ENCODE measurements around the gene XRCC1.
A peak's percentile ranks its signal among the peaks of the same experiment; 100 is the strongest.

The XRCC1 gene

GRCh38 chr19:43538922-43539321, 36.4 kb downstream of the XRCC1 start:
- no peak for DNase-seq
- peaks cover 57% of the 10 kb centered on the region for H3K36me3 Mint-ChIP-seq
- no peaks in the 10 kb centered on the region for H3K27me3 Mint-ChIP-seq
- CTCF ChIA-PET = interaction anchor here (1.6 to 2.2 kb wide), 2 partner anchors 19 to 56 kb away, joined by 4 to 10 read pairs; no protein-coding TSS in a partner anchor
- no peak overlapping the region for H3K4me3 Mint-ChIP-seq
- peaks cover 10% of the 10 kb centered on the region for H3K9me3 Mint-ChIP-seq
- H3K4me1 Mint-ChIP-seq = peaks cover 7% of the 10 kb centered on the region
- H3K27ac Mint-ChIP-seq = no peak overlapping the region

- no peaks in the 10 kb centered on the region for H3K27me3 Mint-ChIP-seq
- peaks cover 25% of the 10 kb centered on the region for H3K4me1 Mint-ChIP-seq
- peak overlapping the region; percentile 19 for H3K27ac Mint-ChIP-seq
- DNase-seq = peak; percentile 46
- peak overlapping the region; percentile 39 for H3K4me3 Mint-ChIP-seq
- CTCF ChIA-PET = interaction anchor here (0.9 to 4.1 kb wide), 8 partner anchors 10 to 133 kb away, joined by 3 to 29 read pairs (median 4); partner anchors contain the start of genes IRGQ and ZNF576
- peaks cover 10% of the 10 kb centered on the region for H3K9me3 Mint-ChIP-seq
- H3K36me3 Mint-ChIP-seq = peaks cover 33% of the 10 kb centered on the region
Observed at GRCh38 chr19:43534816-43535761, 40.2 kb downstream of the XRCC1 start.

- Mint-ChIP-seq H3K36me3 (peaks cover 26% of the 10 kb centered on the region), H3K4me1 (peaks cover 25% of the 10 kb centered on the region), H3K27ac (peak overlapping the region; percentile 98), H3K27me3 (no peaks in the 10 kb centered on the region), H3K9me3 (peaks cover 9% of the 10 kb centered on the region), H3K4me3 (peak overlapping the region; percentile 93)
- no peak for DNase-seq
- CTCF ChIA-PET = interaction anchor here (1.0 to 4.1 kb wide), 6 partner anchors 15 to 134 kb away, joined by 3 to 29 read pairs (median 4); partner anchors contain the start of genes IRGQ and ZNF576
Observed at GRCh38 chr19:43534305-43534815, 41.0 kb downstream of the XRCC1 start.

GRCh38 chr19:43533546-43534304, 41.6 kb downstream of the XRCC1 start:
- peaks cover 25% of the 10 kb centered on the region for H3K4me1 Mint-ChIP-seq
- no peaks in the 10 kb centered on the region for H3K27me3 Mint-ChIP-seq
- DNase-seq = peak; percentile 96
- CTCF ChIA-PET = interaction anchor here (1.0 to 4.1 kb wide), 7 partner anchors 14 to 135 kb away, joined by 3 to 21 read pairs (median 4); no protein-coding TSS in a partner anchor
- H3K9me3 Mint-ChIP-seq = peaks cover 4% of the 10 kb centered on the region
- peaks cover 19% of the 10 kb centered on the region for H3K36me3 Mint-ChIP-seq
- H3K4me3 Mint-ChIP-seq = peak overlapping the region; percentile 93
- H3K27ac Mint-ChIP-seq = peak overlapping the region; percentile 98

GRCh38 chr19:43532962-43533545, 42.3 kb downstream of the XRCC1 start, which contains the start of gene ZNF575:
ZNF575 (plus strand) TSS chr19:43533188; CDS start chr19:43534423, 1,235 bp downstream.
- Mint-ChIP-seq H3K27me3 (no peaks in the 10 kb centered on the region), H3K9me3 (no peaks in the 10 kb centered on the region), H3K27ac (peak within 1 kb of the TSS; percentile 98), H3K36me3 (peaks cover 13% of the 10 kb centered on the region), H3K4me1 (peaks cover 27% of the 10 kb centered on the region), H3K4me3 (peak within 1 kb of the TSS; percentile 93)
- DNase-seq = peak; percentile 90
- CTCF ChIA-PET = interaction anchor here (0.7 to 4.1 kb wide), 8 partner anchors 14 to 174 kb away, joined by 3 to 21 read pairs (median 4); no protein-coding TSS in a partner anchor

- peak overlapping the region; percentile 93 for H3K4me3 Mint-ChIP-seq
- peak overlapping the region; percentile 97 for H3K27ac Mint-ChIP-seq
- no peaks in the 10 kb centered on the region for H3K9me3 Mint-ChIP-seq
- peak; percentile 80 for DNase-seq
- CTCF ChIA-PET = interaction anchor here (0.7 to 4.1 kb wide), 7 partner anchors 13 to 173 kb away, joined by 3 to 21 read pairs (median 5); no protein-coding TSS in a partner anchor
- H3K27me3 Mint-ChIP-seq = no peaks in the 10 kb centered on the region
- H3K36me3 Mint-ChIP-seq = peaks cover 11% of the 10 kb centered on the region
- H3K4me1 Mint-ChIP-seq = peaks cover 31% of the 10 kb centered on the region
Observed at GRCh38 chr19:43532571-43532961, 42.8 kb downstream of the XRCC1 start.

GRCh38 chr19:43527860-43528622, 47.3 kb downstream of the XRCC1 start:
- CTCF ChIA-PET = interaction anchor here (1.1 to 4.6 kb wide), 3 partner anchors 8 to 66 kb away, joined by 5 to 15 read pairs (median 10); no protein-coding TSS in a partner anchor
- peaks cover 38% of the 10 kb centered on the region for H3K4me1 Mint-ChIP-seq
- H3K4me3 Mint-ChIP-seq = peak overlapping the region; percentile 50
- H3K9me3 Mint-ChIP-seq = no peaks in the 10 kb centered on the region
- no peaks in the 10 kb centered on the region for H3K27me3 Mint-ChIP-seq
- H3K36me3 Mint-ChIP-seq = peaks cover 3% of the 10 kb centered on the region
- peak overlapping the region; percentile 49 for H3K27ac Mint-ChIP-seq
- DNase-seq = no peak

GRCh38 chr19:43526884-43527859, 48.2 kb downstream of the XRCC1 start, which contains the start of gene ETHE1:
ETHE1 (minus strand) TSS chr19:43527201; CDS start chr19:43527177, 24 bp downstream.
- Mint-ChIP-seq H3K27me3 (no peaks in the 10 kb centered on the region), H3K9me3 (no peaks in the 10 kb centered on the region), H3K27ac (peak within 1 kb of the TSS; percentile 89), H3K4me3 (peak within 1 kb of the TSS; percentile 96), H3K36me3 (peaks cover 8% of the 10 kb centered on the region), H3K4me1 (peaks cover 34% of the 10 kb centered on the region)
- CTCF ChIA-PET = interaction anchor here (2.0 to 4.6 kb wide), 3 partner anchors 7 to 68 kb away, joined by 10 to 20 read pairs (median 15); partner anchors contain the start of genes IRGQ and ZNF576
- peak; percentile 90 for DNase-seq

GRCh38 chr19:43525836-43526771, 49.2 kb downstream of the XRCC1 start:
- peak; percentile 54 for DNase-seq
- H3K27me3 Mint-ChIP-seq = no peaks in the 10 kb centered on the region
- CTCF ChIA-PET = interaction anchor here (0.8 to 4.6 kb wide), 9 partner anchors 10 to 210 kb away, joined by 3 to 20 read pairs (median 11); partner anchors contain the start of genes IRGQ and ZNF576
- peak overlapping the region; percentile 96 for H3K4me3 Mint-ChIP-seq
- peaks cover 30% of the 10 kb centered on the region for H3K4me1 Mint-ChIP-seq
- no peaks in the 10 kb centered on the region for H3K9me3 Mint-ChIP-seq
- H3K36me3 Mint-ChIP-seq = peaks cover 12% of the 10 kb centered on the region
- peak overlapping the region; percentile 72 for H3K27ac Mint-ChIP-seq

GRCh38 chr19:43524922-43525835, 50.1 kb downstream of the XRCC1 start:
- H3K4me3 Mint-ChIP-seq = peak overlapping the region; percentile 96
- peak; percentile 63 for DNase-seq
- CTCF ChIA-PET = interaction anchor here (0.8 to 4.6 kb wide), 11 partner anchors 11 to 211 kb away, joined by 3 to 20 read pairs (median 4); partner anchors contain the start of genes IRGQ and ZNF576
- no peaks in the 10 kb centered on the region for H3K9me3 Mint-ChIP-seq
- H3K36me3 Mint-ChIP-seq = peaks cover 12% of the 10 kb centered on the region
- no peaks in the 10 kb centered on the region for H3K27me3 Mint-ChIP-seq
- H3K27ac Mint-ChIP-seq = peak overlapping the region; percentile 72
- H3K4me1 Mint-ChIP-seq = peaks cover 30% of the 10 kb centered on the region
